ENCODE measurements around the gene ZNF394. TPM values are rescaled to one million over a fixed set of nuclear protein-coding genes. Genes with fewer than 3 reads are reported as not detected.

ZNF394 gene
- total RNA-seq, 1 donor from 2014 or later: 15.2 TPM

- Histone ChIP-seq H3K27me3 (ENCODE audit: control insufficient read depth, insufficient read depth, low read length) (no peaks in the 10 kb centered on the region), H3K4me3 (ENCODE audit: low read depth, low read length) (peak overlapping the region; percentile 97), H3K36me3 (ENCODE audit: control insufficient read depth, insufficient read depth, low read length) (no peaks in the 10 kb centered on the region)
- no peak for DNase-seq (ENCODE audit: low read depth)
- TF ChIP-seq, protein P1, sequence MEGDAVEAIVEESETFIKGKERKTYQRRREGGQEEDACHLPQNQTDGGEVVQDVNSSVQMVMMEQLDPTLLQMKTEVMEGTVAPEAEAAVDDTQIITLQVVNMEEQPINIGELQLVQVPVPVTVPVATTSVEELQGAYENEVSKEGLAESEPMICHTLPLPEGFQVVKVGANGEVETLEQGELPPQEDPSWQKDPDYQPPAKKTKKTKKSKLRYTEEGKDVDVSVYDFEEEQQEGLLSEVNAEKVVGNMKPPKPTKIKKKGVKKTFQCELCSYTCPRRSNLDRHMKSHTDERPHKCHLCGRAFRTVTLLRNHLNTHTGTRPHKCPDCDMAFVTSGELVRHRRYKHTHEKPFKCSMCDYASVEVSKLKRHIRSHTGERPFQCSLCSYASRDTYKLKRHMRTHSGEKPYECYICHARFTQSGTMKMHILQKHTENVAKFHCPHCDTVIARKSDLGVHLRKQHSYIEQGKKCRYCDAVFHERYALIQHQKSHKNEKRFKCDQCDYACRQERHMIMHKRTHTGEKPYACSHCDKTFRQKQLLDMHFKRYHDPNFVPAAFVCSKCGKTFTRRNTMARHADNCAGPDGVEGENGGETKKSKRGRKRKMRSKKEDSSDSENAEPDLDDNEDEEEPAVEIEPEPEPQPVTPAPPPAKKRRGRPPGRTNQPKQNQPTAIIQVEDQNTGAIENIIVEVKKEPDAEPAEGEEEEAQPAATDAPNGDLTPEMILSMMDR (IDR thresholded peaks at IDR 0.05; ENCODE audit: insufficient read depth, low read length, poor library complexity, severe bottlenecking): no peak
Measured at GRCh38 chr7:99500637-99501009, 542 bp upstream of the ZNF394 start.

DNA sequence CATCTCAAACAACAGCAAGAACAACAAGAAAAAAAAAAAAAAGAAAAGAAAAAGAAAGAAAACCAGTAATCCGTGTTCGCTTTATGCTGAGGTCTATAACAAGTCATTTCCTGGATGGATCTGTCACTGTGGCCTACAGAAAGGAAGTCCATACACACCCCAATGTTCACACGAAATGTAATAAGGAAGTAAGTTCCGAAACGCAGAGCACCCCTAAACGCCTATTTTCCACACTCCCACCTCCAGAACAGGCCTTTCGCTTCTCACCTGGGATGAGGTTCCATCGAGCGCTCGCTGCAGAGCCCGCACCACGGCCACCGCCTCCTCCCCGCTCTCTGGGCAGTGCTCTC lies 735 bp downstream of the ZNF394 start:
- Histone ChIP-seq H3K36me3 (ENCODE audit: control insufficient read depth, insufficient read depth, low read length) (no peaks in the 10 kb centered on the region), H3K4me3 (ENCODE audit: low read depth, low read length) (peak overlapping the region; percentile 97), H3K27me3 (ENCODE audit: control insufficient read depth, insufficient read depth, low read length) (no peaks in the 10 kb centered on the region)
- TF ChIP-seq, protein P1 (IDR thresholded peaks at IDR 0.05; ENCODE audit: insufficient read depth, low read length, poor library complexity, severe bottlenecking): no peak
- no peak for DNase-seq (ENCODE audit: low read depth)

- TF ChIP-seq, protein P1 (IDR thresholded peaks at IDR 0.05; ENCODE audit: insufficient read depth, low read length, poor library complexity, severe bottlenecking): no peak
- Histone ChIP-seq H3K27me3 (ENCODE audit: control insufficient read depth, insufficient read depth, low read length) (no peaks in the 10 kb centered on the region), H3K4me3 (ENCODE audit: low read depth, low read length) (peak overlapping the region; percentile 97), H3K36me3 (ENCODE audit: control insufficient read depth, insufficient read depth, low read length) (peaks cover 2% of the 10 kb centered on the region)
- no peak for DNase-seq (ENCODE audit: low read depth)
Measured at GRCh38 chr7:99498546-99498944, 1.5 kb downstream of the ZNF394 start.

GRCh38 chr7:99497766-99498545 lies 2.1 kb downstream of the ZNF394 start:
- H3K27me3 ChIP-seq (ENCODE audit: control insufficient read depth, insufficient read depth, low read length): no peaks in the 10 kb centered on the region
- TF ChIP-seq, protein P1 (IDR thresholded peaks at IDR 0.05; ENCODE audit: insufficient read depth, low read length, poor library complexity, severe bottlenecking): no peak
- DNase-seq (ENCODE audit: low read depth): no peak
- peak overlapping the region; percentile 97 for H3K4me3 ChIP-seq (ENCODE audit: low read depth, low read length)
- H3K36me3 ChIP-seq (ENCODE audit: control insufficient read depth, insufficient read depth, low read length): peaks cover 2% of the 10 kb centered on the region

DNA sequence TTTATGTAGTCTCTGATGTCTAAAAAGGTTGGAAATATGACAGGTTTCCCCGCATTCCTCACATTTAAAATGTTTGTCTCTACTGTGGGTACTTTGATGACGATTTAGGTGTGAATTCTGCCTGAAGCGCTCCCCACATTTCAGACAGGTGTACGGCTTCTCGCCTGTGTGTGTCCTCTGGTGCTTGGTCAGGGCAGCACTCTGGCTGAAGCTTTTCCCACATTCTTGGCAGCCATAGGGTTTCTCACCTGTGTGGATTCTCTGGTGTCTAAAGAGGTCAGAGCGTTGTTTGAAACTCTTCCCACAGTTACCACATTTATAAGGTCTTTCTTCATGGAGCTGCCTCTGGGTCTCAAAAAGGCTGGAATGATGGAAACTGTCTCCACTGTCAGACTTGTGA lies 6.3 kb downstream of the ZNF394 start:
- TF ChIP-seq, protein P1 (IDR thresholded peaks at IDR 0.05; ENCODE audit: insufficient read depth, low read length, poor library complexity, severe bottlenecking): no peak
- DNase-seq (ENCODE audit: low read depth): no peak

GRCh38 chr7:99490878-99491277 lies 9.2 kb downstream of the ZNF394 start:
- TF ChIP-seq, protein P1 (IDR thresholded peaks at IDR 0.05; ENCODE audit: insufficient read depth, low read length, poor library complexity, severe bottlenecking): no peak
- Histone ChIP-seq H3K4me3 (ENCODE audit: low read depth, low read length) (no peak overlapping the region), H3K36me3 (ENCODE audit: control insufficient read depth, insufficient read depth, low read length) (peaks cover 4% of the 10 kb centered on the region), H3K27me3 (ENCODE audit: control insufficient read depth, insufficient read depth, low read length) (no peaks in the 10 kb centered on the region)
- no peak for DNase-seq (ENCODE audit: low read depth)

More for the DNA sequence above, 6.3 kb downstream of the ZNF394 start:
- Histone ChIP-seq H3K4me3 (ENCODE audit: low read depth, low read length) (no peak overlapping the region), H3K36me3 (ENCODE audit: control insufficient read depth, insufficient read depth, low read length) (peaks cover 4% of the 10 kb centered on the region), H3K27me3 (ENCODE audit: control insufficient read depth, insufficient read depth, low read length) (no peaks in the 10 kb centered on the region)
